ENCODE data around the gene ZNF695. TPM values are rescaled to one million over a fixed set of nuclear protein-coding genes. Genes with fewer than 3 reads are reported as not detected.

The ZNF695 gene
- total and polyA plus RNA-seq, 9 of the 15 experiments (the other 6 are each of a cell fraction or from before 2014, with no cell fraction given) = 8.7 to 15.2 (median 10.9) TPM

- no peak for TF ChIP-seq ZSCAN32 (CRISPR knock-in tag; IDR thresholded peaks at IDR 0.05)
- no peak for TF ChIP-seq ZNF668 (CRISPR knock-in tag; IDR thresholded peaks at IDR 0.05)
- no peak for TF ChIP-seq SRSF7 (optimal IDR thresholded peaks at IDR 0.05; ENCODE audit: low read depth, low read length)
- peak in 1 of 3 experiments; percentile 2; a peak in 1 of 6 replicates for TF ChIP-seq CTCF (IDR thresholded peaks at IDR 0.05 in 2 of 3, conservative IDR thresholded peaks at IDR 0.05 in 1 of 3; ENCODE audit: insufficient read depth in 2 of 3, low read depth in 1 of 3, low read length in 3 of 3)
- no peak for TF ChIP-seq GMEB1 (CRISPR knock-in tag; IDR thresholded peaks at IDR 0.05)
- no peak for TF ChIP-seq FIP1L1 (IDR thresholded peaks at IDR 0.05; ENCODE audit: low read depth, low read length, poor library complexity, severe bottlenecking)
- TF ChIP-seq ZNF584 (CRISPR knock-in tag; IDR thresholded peaks at IDR 0.05; ENCODE audit: low read depth) = no peak
- no peak for TF ChIP-seq HLTF (IDR thresholded peaks at IDR 0.05)
- no peak for TF ChIP-seq CUX1 (CRISPR knock-in tag; IDR thresholded peaks at IDR 0.05)
- no peak for TF ChIP-seq HNRNPK (IDR thresholded peaks at IDR 0.05; ENCODE audit: low read depth, low read length, poor library complexity, severe bottlenecking)
- peak; percentile 58; the same call in 1 of the 2 replicates for TF ChIP-seq EP400 (IDR thresholded peaks at IDR 0.05)
- TF ChIP-seq ELK3 (CRISPR knock-in tag; IDR thresholded peaks at IDR 0.05) = no peak
- TF ChIP-seq FOXJ2 (tag; IDR thresholded peaks at IDR 0.05) = no peak
- peak; percentile 60; the same call in 1 of the 2 replicates for TF ChIP-seq POLR2H (tag; IDR thresholded peaks at IDR 0.05; ENCODE audit: low read depth)
- TF ChIP-seq GABPB2 (CRISPR knock-in tag; conservative IDR thresholded peaks at IDR 0.05) = no peak
- no peak for TF ChIP-seq NFIX (CRISPR knock-in tag; IDR thresholded peaks at IDR 0.05; ENCODE audit: low read depth)
- TF ChIP-seq HDAC3 (IDR thresholded peaks at IDR 0.05; ENCODE audit: borderline replicate concordance, partially characterized antibody) = no peak
Measured at GRCh38 chr1:247007511-247008405, at the start of gene ZNF695 (continued).

Measured in K562 (cell line).